H9 (cell line): Measurements from ENCODE around the gene SDR39U1. TPM values are rescaled to one million over a fixed set of nuclear protein-coding genes. Genes with fewer than 3 reads are reported as not detected.

ENCODE experiments used
- DNase-seq: peaks from one replicate; pipeline ENCODE4 v3.0.0-alpha.2; 2017
- H2AFZ ChIP-seq: one replicate; pipeline ENCODE4 v1.6.1; 2013; ENCODE audit warnings: mild to moderate bottlenecking, low read length, control low read depth, moderate library complexity
- H2AK5ac ChIP-seq: 2 replicates; pipeline ENCODE4 v1.6.1; 2013; ENCODE audit warnings: low read length, control low read depth, mixed read lengths; ENCODE audit not compliant: insufficient read length
- H2BK120ac ChIP-seq: one replicate; pipeline ENCODE4 v1.6.1; 2013; ENCODE audit warnings: low read depth, mild to moderate bottlenecking, low read length, control low read depth, inconsistent platforms; ENCODE audit not compliant: poor library complexity, severe bottlenecking
- H2BK12ac ChIP-seq: 2 replicates; pipeline ENCODE4 v1.6.1; 2013; ENCODE audit warnings: low read length, control low read depth, mixed read lengths, low read depth; ENCODE audit not compliant: insufficient read length
- H2BK15ac ChIP-seq: 2 replicates; pipeline ENCODE4 v1.6.1; 2013; ENCODE audit warnings: low read depth, low read length, control low read depth
- H2BK20ac ChIP-seq: one replicate; pipeline ENCODE4 v1.6.1; 2013; ENCODE audit warnings: low read depth, mild to moderate bottlenecking, low read length, control low read depth, inconsistent platforms; ENCODE audit not compliant: poor library complexity, severe bottlenecking
- H2BK5ac ChIP-seq: 2 replicates; pipeline ENCODE4 v1.6.1; 2013; ENCODE audit warnings: low read length, control low read depth, mixed read lengths; ENCODE audit not compliant: insufficient read length
- H3K14ac ChIP-seq: 2 replicates; pipeline ENCODE4 v1.6.1; 2013; ENCODE audit warnings: low read length, control low read depth; ENCODE audit not compliant: insufficient read depth
- H3K18ac ChIP-seq: 2 replicates; pipeline ENCODE4 v1.6.1; 2013; ENCODE audit warnings: low read depth, mild to moderate bottlenecking, mixed read lengths, low read length, control low read depth; ENCODE audit not compliant: insufficient read length
- H3K23ac ChIP-seq: 2 replicates; pipeline ENCODE4 v1.6.1; 2013; ENCODE audit warnings: low read length, control low read depth, mixed read lengths, low read depth; ENCODE audit not compliant: insufficient read length
- H3K23me2 ChIP-seq: 2 replicates; pipeline ENCODE4 v1.6.1; 2013; ENCODE audit warnings: low read depth, mild to moderate bottlenecking, mixed read lengths, low read length, control low read depth; ENCODE audit not compliant: insufficient read length, poor library complexity, severe bottlenecking
- H3K27ac ChIP-seq: 2 replicates; pipeline ENCODE4 v1.5.1; 2013; ENCODE audit warnings: low read length, control low read depth, mixed read lengths, low read depth; ENCODE audit not compliant: insufficient read length
- H3K27me3 ChIP-seq: 2 replicates; pipeline ENCODE4 v1.6.1; 2013; ENCODE audit warnings: low read length, control low read depth, inconsistent platforms; ENCODE audit not compliant: insufficient read depth
- H3K4ac ChIP-seq: 2 replicates; pipeline ENCODE4 v1.6.1; 2013; ENCODE audit warnings: low read depth, mild to moderate bottlenecking, control low read depth, inconsistent platforms, low read length, moderate library complexity
- H3K4me1 ChIP-seq: 2 replicates; pipeline ENCODE4 v1.6.1; 2013; ENCODE audit warnings: low read length, control low read depth, inconsistent platforms; ENCODE audit not compliant: insufficient read depth
- H3K4me2 ChIP-seq: 2 replicates; pipeline ENCODE4 v1.6.1; 2013; ENCODE audit warnings: low read length, control low read depth, mixed read lengths; ENCODE audit not compliant: insufficient read length, insufficient read depth
- H3K56ac ChIP-seq: 2 replicates; pipeline ENCODE4 v1.6.1; 2013; ENCODE audit warnings: low read depth, mild to moderate bottlenecking, mixed read lengths, low read length, control low read depth; ENCODE audit not compliant: insufficient read length
- H3K79me1 ChIP-seq: 2 replicates; pipeline ENCODE4 v1.6.1; 2013; ENCODE audit warnings: low read depth, mild to moderate bottlenecking, moderate library complexity, low read length, control low read depth, inconsistent platforms; ENCODE audit not compliant: insufficient read depth, poor library complexity, severe bottlenecking
- H3K79me2 ChIP-seq: 2 replicates; pipeline ENCODE4 v1.6.1; 2013; ENCODE audit warnings: low read length, control low read depth, inconsistent platforms; ENCODE audit not compliant: insufficient read depth
- H3K9ac ChIP-seq: 2 replicates; pipeline ENCODE4 v1.6.1; 2013; ENCODE audit warnings: low read length, control low read depth, mixed read lengths; ENCODE audit not compliant: insufficient read length; ENCODE audit errors: extremely low read depth
- H3K9me3 ChIP-seq: one replicate; pipeline ENCODE4 v1.6.1; 2013; ENCODE audit warnings: low read depth, low read length, inconsistent platforms; ENCODE audit not compliant: control insufficient read depth
- H3T11ph ChIP-seq: one replicate; pipeline ENCODE4 v1.6.1; 2013; ENCODE audit warnings: mild to moderate bottlenecking, low read length, control low read depth, inconsistent platforms
- H4K20me1 ChIP-seq: one replicate; pipeline ENCODE4 v1.6.1; 2013; ENCODE audit not compliant: control insufficient read depth, insufficient read length, insufficient read depth
- H4K5ac ChIP-seq: 2 replicates; pipeline ENCODE4 v1.6.1; 2013; ENCODE audit warnings: low read depth, mild to moderate bottlenecking, mixed read lengths, low read length, control low read depth; ENCODE audit not compliant: insufficient read length
- H4K8ac ChIP-seq: replicated peaks from 2 replicates; pipeline ENCODE4 v1.6.1; 2013; ENCODE audit warnings: low read length, control low read depth, mixed read lengths, low read depth; ENCODE audit not compliant: insufficient read length
- H4K91ac ChIP-seq: 2 replicates; pipeline ENCODE4 v1.6.1; 2013; ENCODE audit warnings: low read depth, mild to moderate bottlenecking, moderate library complexity, mixed read lengths, low read length, control low read depth; ENCODE audit not compliant: insufficient read length
- H3K27ac Mint-ChIP-seq, 3 experiments: 2 replicates in 2 of 3; 3 replicates in 1 of 3; pipeline ENCODE4 v1.8.0; 2020 to 2021; ENCODE audit warnings: mixed read lengths in 3 of 3, mild to moderate bottlenecking in 1 of 3, moderate library complexity in 1 of 3
- H3K27me3 Mint-ChIP-seq: 2 replicates; pipeline ENCODE4 v1.8.0; 2021; ENCODE audit warnings: low read depth, mild to moderate bottlenecking, moderate library complexity, mixed read lengths
- H3K36me3 Mint-ChIP-seq, 3 experiments: 2 replicates in 2 of 3; 3 replicates in 1 of 3; pipeline ENCODE4 v1.8.0; 2020 to 2021; ENCODE audit warnings: low read depth in 3 of 3, mixed read lengths in 3 of 3; ENCODE audit not compliant: insufficient read depth in 1 of 3
- H3K4me1 Mint-ChIP-seq, 2 experiments: 2 replicates each; pipeline ENCODE4 v1.8.0; 2020; ENCODE audit warnings: mixed read lengths in 2 of 2
- H3K4me3 Mint-ChIP-seq, 2 experiments: 2 replicates in 1 of 2; 3 replicates in 1 of 2; pipeline ENCODE4 v1.8.0; 2020 to 2021; ENCODE audit warnings: mild to moderate bottlenecking in 2 of 2, mixed read lengths in 2 of 2, moderate library complexity in 1 of 2
- H3K9me3 Mint-ChIP-seq, 2 experiments: 2 replicates in 1 of 2; 3 replicates in 1 of 2; pipeline ENCODE4 v1.8.0; 2020; ENCODE audit warnings: mild to moderate bottlenecking in 2 of 2, mixed read lengths in 2 of 2, moderate library complexity in 1 of 2
- WGBS: extraction: QIAGEN DNeasy Blood & Tissue Kit; methylation state at CpG from one replicate; pipeline ENCODE4 v1.1.7; 2013; ENCODE audit warnings: missing lambda C conversion rate, low lambda C conversion rate, mixed read lengths; ENCODE audit not compliant: insufficient read length; ENCODE audit errors: extremely low coverage; 5-methylcytosine and 5-hydroxymethylcytosine counted together
- total RNA-seq: library from RNA; stranded (reverse); gene quantifications from 2 replicates; pipeline ENCODE4 v1.2.1, GENCODE V29; 2021
- TF ChIP-seq, protein P1 (sequence below): fragments of 200-600 bp; sonication (generic); conservative IDR thresholded peaks from 3 replicates; pipeline ENCODE4 v1.8.0; 2021; ENCODE audit warnings: antibody characterized with exemption, mild to moderate bottlenecking

SDR39U1 gene
- total RNA-seq, 1 experiment from 2014 or later = 56.2 TPM

DNA sequence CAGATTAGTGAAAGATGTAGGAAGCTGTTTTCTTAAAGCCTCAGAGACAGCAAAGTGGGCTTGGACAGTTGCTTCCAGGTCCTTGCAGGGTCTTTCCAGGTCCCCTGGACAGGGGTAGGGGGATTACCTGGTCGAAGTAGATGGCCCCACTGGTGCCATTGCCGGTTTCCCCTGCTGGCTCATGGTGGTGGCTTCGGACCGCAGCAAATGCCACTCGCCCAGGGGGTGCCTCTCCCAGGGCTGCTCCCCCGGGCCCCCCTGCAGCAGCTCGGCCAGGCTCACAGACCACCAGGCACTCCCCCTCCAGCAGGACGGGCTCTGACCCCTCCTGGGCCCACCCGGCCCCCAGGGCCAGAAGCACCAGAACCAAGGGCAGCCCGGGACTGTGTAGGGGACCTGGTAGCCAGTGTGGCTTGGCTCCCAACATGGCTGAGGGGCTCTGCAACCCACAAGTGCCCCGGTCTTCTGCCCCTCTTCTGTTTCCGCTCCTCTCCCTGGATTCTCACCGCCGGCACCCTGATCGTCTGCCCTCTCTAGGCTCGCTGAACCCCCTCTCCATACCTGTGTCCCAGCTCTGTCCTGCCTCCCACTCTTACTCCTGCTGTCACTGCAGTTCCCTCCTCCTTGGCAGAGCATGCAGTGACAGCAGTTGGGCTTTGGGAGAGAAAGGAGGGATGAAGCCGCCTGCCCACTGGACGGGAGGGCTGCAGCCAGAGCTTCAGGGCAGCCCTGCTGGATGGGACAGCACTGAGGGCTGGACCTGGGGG, 13.8 kb downstream of the SDR39U1 start:
- Histone ChIP-seq H3K9ac (no peak overlapping the region), H2BK12ac (no peak overlapping the region), H2BK5ac (no peak overlapping the region), H2AK5ac (no peak overlapping the region), H3K79me1 (no peaks in the 10 kb centered on the region), H3K4ac (no peak overlapping the region), H3K27me3 (peaks cover 2% of the 10 kb centered on the region; the same call in 1 of the 2 replicates), H3K79me2 (no peaks in the 10 kb centered on the region), H2BK20ac (no peak overlapping the region), H3K23ac (no peak overlapping the region), H3T11ph (no peak overlapping the region), H2BK120ac (no peak overlapping the region), H3K4me1 (peaks cover 3% of the 10 kb centered on the region; the same call in 1 of the 2 replicates), H4K91ac (no peak overlapping the region), H2BK15ac (no peak overlapping the region), H4K8ac (no peak overlapping the region), H3K18ac (no peak overlapping the region), H2AFZ (no peak overlapping the region), H3K27ac (no peak overlapping the region), H3K9me3 (no peaks in the 10 kb centered on the region), H3K56ac (no peak overlapping the region), H3K14ac (no peak overlapping the region), H3K23me2 (peaks cover 7% of the 10 kb centered on the region), H4K20me1 (peaks cover 2% of the 10 kb centered on the region), H4K5ac (no peak overlapping the region), H3K4me2 (peak overlapping the region; percentile 98)
- no peak for DNase-seq
- Mint-ChIP-seq H3K27me3 (peaks cover 8% of the 10 kb centered on the region), H3K4me3 (peak overlapping the region; percentile 67 to 84), H3K9me3 (no peaks in the 10 kb centered on the region), H3K27ac (peak overlapping the region in 1 of 3 experiments; percentile 75; a peak in 1 of 7 replicates), H3K4me1 (peaks cover 29 to 30% of the 10 kb centered on the region in 2 experiments), H3K36me3 (peaks cover 0 to 18% (median 14%) of the 10 kb centered on the region in 3 experiments; a peak in 5 of 7 replicates)
- no CpG with 5 or more reads among the region's 18 CpGs for WGBS
- TF ChIP-seq, protein P1, sequence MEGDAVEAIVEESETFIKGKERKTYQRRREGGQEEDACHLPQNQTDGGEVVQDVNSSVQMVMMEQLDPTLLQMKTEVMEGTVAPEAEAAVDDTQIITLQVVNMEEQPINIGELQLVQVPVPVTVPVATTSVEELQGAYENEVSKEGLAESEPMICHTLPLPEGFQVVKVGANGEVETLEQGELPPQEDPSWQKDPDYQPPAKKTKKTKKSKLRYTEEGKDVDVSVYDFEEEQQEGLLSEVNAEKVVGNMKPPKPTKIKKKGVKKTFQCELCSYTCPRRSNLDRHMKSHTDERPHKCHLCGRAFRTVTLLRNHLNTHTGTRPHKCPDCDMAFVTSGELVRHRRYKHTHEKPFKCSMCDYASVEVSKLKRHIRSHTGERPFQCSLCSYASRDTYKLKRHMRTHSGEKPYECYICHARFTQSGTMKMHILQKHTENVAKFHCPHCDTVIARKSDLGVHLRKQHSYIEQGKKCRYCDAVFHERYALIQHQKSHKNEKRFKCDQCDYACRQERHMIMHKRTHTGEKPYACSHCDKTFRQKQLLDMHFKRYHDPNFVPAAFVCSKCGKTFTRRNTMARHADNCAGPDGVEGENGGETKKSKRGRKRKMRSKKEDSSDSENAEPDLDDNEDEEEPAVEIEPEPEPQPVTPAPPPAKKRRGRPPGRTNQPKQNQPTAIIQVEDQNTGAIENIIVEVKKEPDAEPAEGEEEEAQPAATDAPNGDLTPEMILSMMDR = no peak
